ENCODE results near the gene MAD1L1. TPM values are rescaled to one million over a fixed set of nuclear protein-coding genes. Genes with fewer than 3 reads are reported as not detected.

Gene MAD1L1
- total RNA-seq, 1 donor from 2014 or later: 48.4 TPM

DNA sequence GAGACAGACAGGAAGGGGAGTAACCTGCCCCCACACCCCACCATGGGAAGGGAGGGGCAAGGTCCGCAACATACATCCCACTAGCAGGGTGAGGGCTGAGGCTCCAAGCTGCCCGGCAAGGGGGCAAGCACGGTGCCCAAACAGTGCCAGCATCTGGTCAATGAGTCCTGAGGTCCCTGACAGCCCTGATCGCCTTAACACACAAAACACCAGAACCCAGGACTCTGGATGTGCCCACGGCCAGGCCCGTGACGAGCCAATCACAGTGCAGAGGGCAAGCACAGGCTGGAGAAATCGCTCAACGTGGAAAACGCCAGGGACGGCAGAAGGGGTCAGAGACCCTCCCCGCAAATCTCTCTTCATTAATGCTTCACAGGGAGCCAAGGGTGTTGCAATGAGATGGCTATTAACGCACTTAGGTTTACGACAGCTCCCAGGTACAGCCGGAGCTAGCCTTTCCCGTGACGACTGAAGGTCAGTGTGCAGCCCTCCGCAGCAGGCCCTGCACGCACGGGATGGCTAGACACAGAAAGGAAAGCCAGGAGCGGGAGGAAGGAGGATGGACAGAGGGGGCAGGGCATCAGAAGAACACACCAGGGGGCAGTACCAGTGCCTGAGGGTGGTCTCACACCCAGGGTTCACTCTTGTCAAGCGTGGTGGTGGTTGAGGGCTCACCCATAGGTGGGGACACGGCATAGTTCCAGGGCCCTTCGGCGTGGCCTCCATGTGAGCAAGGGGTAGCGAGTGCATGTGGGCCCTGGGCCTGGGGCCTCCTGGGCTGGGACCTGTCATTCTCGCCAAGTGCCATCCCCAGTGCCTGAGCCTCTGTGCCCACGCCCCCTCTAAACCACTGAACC is 220.5 kb downstream of the MAD1L1 start:
- Histone ChIP-seq H3K4me1 (no peaks in the 10 kb centered on the region), H3K27me3 (no peaks in the 10 kb centered on the region), H3K9me3 (no peaks in the 10 kb centered on the region), H3K27ac (no peak overlapping the region), H3K36me3 (no peaks in the 10 kb centered on the region), H3K4me3 (no peak overlapping the region)
- ATAC-seq (no peak), DNase-seq (peak; percentile 57)
- intact Hi-C loops (cut with DNase I): no loop called here
- TF ChIP-seq, protein P1, sequence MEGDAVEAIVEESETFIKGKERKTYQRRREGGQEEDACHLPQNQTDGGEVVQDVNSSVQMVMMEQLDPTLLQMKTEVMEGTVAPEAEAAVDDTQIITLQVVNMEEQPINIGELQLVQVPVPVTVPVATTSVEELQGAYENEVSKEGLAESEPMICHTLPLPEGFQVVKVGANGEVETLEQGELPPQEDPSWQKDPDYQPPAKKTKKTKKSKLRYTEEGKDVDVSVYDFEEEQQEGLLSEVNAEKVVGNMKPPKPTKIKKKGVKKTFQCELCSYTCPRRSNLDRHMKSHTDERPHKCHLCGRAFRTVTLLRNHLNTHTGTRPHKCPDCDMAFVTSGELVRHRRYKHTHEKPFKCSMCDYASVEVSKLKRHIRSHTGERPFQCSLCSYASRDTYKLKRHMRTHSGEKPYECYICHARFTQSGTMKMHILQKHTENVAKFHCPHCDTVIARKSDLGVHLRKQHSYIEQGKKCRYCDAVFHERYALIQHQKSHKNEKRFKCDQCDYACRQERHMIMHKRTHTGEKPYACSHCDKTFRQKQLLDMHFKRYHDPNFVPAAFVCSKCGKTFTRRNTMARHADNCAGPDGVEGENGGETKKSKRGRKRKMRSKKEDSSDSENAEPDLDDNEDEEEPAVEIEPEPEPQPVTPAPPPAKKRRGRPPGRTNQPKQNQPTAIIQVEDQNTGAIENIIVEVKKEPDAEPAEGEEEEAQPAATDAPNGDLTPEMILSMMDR (IDR thresholded peaks at IDR 0.05): no peak

DNA sequence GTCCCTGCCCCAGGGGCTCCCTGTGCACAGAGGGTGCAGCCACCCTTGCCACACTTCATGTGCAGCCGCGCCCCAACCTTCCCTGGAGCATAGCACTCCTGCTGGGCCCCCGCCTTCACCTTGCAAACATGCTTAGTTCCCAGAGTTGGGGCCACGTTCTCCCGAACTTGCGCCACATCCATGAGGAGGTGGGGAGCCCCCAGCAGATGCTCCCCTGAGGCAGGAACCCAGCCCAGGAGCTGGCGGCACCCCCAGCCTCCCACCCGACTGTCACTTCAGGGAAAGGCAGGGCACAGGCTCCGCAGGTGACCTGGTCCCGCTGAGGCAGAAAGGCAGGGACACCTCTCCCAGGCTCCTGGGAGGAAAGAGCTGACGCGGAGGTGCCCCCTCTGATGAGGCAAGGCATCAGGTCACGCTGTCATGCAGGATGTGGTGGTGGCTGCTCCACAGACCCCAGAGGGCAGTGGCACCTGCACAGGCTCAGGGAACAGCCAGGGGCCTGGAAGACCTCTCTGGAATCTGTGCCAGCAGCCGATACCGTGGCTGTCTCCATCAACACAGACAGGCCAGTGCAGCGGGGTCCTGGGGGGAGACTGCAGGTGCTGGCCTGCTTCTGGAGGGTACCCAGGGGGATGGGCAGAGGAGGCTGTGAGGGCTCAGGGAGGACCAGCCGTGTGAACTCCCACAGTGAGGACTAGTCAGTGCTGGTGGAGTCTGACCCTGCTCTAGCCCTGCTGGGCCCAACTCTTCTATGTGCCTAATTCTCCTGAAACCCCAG is 221.3 kb downstream of the MAD1L1 start:
- H3K27me3 ChIP-seq: no peaks in the 10 kb centered on the region
- no peak overlapping the region for H3K4me3 ChIP-seq
- H3K27ac ChIP-seq: no peak overlapping the region
- no peaks in the 10 kb centered on the region for H3K9me3 ChIP-seq
- no peaks in the 10 kb centered on the region for H3K4me1 ChIP-seq
- DNase-seq (peak; percentile 63), ATAC-seq (no peak)
- intact Hi-C loops (cut with DNase I): no loop called here
- H3K36me3 ChIP-seq: no peaks in the 10 kb centered on the region
- TF ChIP-seq, protein P1 (IDR thresholded peaks at IDR 0.05): no peak

DNA sequence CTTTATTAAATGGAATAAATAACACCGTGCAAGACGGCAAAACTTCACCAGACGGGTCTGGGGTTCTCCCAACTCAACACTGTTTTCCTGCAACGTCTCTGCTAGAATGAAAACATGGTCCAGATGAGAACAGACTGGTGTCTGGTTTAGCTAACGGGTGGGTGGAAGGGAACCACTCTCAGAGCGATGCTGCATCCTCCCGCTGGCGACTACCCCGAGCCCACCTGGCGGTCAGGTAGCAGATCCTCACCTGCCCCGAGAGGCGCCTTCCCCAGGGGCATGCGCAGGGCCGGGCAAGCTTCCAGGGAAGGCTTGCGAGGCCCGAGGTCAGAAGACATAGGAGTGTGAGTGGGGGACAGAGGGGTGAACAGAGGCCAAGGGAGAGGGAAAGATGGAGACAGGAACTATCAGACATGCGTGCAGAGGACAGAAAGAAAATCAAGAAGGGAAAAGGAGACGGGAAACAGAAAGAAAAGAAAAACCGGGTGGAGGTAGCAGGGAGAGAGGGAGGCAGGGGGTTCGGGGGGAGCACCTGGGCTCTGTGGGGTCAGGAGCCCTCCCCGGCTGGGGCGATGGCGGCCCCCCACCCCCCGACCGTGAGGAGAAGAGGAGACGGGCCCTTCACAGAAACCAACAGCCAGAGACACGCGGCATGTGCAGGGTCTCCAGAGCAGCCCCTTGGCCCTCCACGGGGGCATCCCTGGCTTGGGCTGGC is 222.0 kb downstream of the MAD1L1 start:
- H3K36me3 ChIP-seq: no peaks in the 10 kb centered on the region
- peak; percentile 35 for DNase-seq
- TF ChIP-seq, protein P1 (IDR thresholded peaks at IDR 0.05): no peak
- intact Hi-C loops (cut with DNase I): no loop called here
- no peaks in the 10 kb centered on the region for H3K4me1 ChIP-seq
- no peaks in the 10 kb centered on the region for H3K27me3 ChIP-seq
- H3K4me3 ChIP-seq: no peak overlapping the region
- H3K9me3 ChIP-seq: no peaks in the 10 kb centered on the region
- no peak for ATAC-seq
- no peak overlapping the region for H3K27ac ChIP-seq

DNA sequence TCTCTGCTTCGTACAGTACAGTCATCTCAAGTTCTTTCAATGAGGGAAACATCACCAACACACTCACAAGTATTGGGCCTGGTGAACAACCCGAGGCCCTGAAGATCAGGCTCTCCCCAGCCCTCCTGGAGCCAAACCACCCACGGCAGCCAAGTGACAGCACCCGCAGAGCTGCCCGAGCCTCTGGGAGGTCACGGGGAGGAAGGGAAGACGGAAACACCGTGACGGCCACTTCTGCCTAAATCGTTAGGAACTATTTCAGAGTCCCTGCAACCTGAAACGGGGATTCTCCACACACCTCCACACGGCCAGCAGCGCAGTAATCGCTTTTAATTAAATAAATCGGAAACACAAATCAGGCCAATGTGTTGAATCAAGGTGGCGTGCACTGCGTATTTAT is 222.6 kb downstream of the MAD1L1 start:
- no peaks in the 10 kb centered on the region for H3K4me1 ChIP-seq
- no peaks in the 10 kb centered on the region for H3K36me3 ChIP-seq
- H3K4me3 ChIP-seq: no peak overlapping the region
- ATAC-seq: no peak
- H3K27me3 ChIP-seq: no peaks in the 10 kb centered on the region
- H3K27ac ChIP-seq: no peak overlapping the region
- intact Hi-C loops (cut with DNase I): no loop called here
- peak; percentile 48 for DNase-seq
- H3K9me3 ChIP-seq: no peaks in the 10 kb centered on the region
- TF ChIP-seq, protein P1 (IDR thresholded peaks at IDR 0.05): no peak

DNA sequence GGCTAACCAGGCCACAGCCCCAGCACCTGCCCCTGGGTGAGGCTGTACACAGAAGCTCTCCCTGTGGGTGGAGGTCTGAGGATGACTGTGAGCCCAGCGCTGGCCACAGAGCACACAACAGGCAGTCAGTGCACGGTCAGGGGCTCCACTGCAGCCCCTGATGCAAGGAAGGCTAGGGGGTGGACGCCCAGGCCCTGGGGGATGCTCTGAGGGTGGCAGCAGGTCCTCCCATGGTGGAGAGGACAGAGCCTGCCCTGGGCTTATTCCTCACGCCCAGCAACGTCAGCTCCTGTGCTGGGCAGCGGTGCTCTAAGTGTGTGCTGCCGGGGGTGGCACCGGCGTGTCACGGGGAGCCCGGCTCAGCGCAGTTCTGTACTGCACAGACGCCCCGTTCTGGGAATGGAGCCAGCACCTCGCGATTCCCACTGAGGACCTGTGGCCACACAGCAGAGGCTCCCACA is 223.2 kb downstream of the MAD1L1 start:
- Histone ChIP-seq H3K27ac (no peak overlapping the region), H3K36me3 (no peaks in the 10 kb centered on the region), H3K4me1 (no peaks in the 10 kb centered on the region), H3K9me3 (no peaks in the 10 kb centered on the region), H3K27me3 (no peaks in the 10 kb centered on the region), H3K4me3 (no peak overlapping the region)
- no peak for ATAC-seq
- intact Hi-C loops (cut with DNase I): no loop called here
- peak; percentile 42 for DNase-seq
- TF ChIP-seq, protein P1 (IDR thresholded peaks at IDR 0.05): no peak

All from upper lobe of right lung (tissue), 1 donor.